BE2C (cell line): ENCODE data around the gene ITGA4.

Source experiments
- DNase-seq: peaks from one replicate; pipeline ENCODE4 v3.0.0-alpha.2; 2020
- H3K27me3 ChIP-seq: fragments of 250-450 bp; sonication (Bioruptor Pico); 2 replicates; pipeline ENCODE4 v1.5.1; 2020; ENCODE audit warnings: mild to moderate bottlenecking
- H3K36me3 ChIP-seq: fragments of 250-450 bp; sonication (Bioruptor Pico); 2 replicates; pipeline ENCODE4 v1.5.1; 2020; ENCODE audit warnings: mild to moderate bottlenecking
- H3K4me1 ChIP-seq: fragments of 250-450 bp; sonication (Bioruptor Pico); 2 replicates; pipeline ENCODE4 v1.5.1; 2020
- H3K4me3 ChIP-seq: 2 replicates; pipeline ENCODE4 v1.5.1; 2011; ENCODE audit warnings: low read depth, low read length
- H3K9me3 ChIP-seq: fragments of 250-450 bp; sonication (Bioruptor Pico); 2 replicates; pipeline ENCODE4 v1.5.1; 2020
- CTCF ChIP-seq: IDR thresholded peaks from 2 replicates; pipeline ENCODE4 v1.5.1; 2012; ENCODE audit warnings: mild to moderate bottlenecking, low read depth, low read length

Gene ITGA4

GRCh38 chr2:181585732-181586131, 128.5 kb downstream of the ITGA4 start:
- no peak for TF ChIP-seq CTCF
- H3K4me3 ChIP-seq: no peak overlapping the region
- DNase-seq: no peak

More at GRCh38 chr2:181585732-181586131, 128.5 kb downstream of the ITGA4 start:
- no peaks in the 10 kb centered on the region for H3K4me1 ChIP-seq
- H3K9me3 ChIP-seq: no peaks in the 10 kb centered on the region
- H3K27me3 ChIP-seq: no peaks in the 10 kb centered on the region
- H3K36me3 ChIP-seq: no peaks in the 10 kb centered on the region
